Mammary epithelial cell (primary cell): ENCODE data around the gene SOX2.

Experiments used
- CTCF ChIP-seq, 2 donors: IDR thresholded peaks in 1 of 2; conservative IDR thresholded peaks in 1 of 2; 2 replicates each; pipeline ENCODE4 v1.5.1; 2011 to 2012; ENCODE audit warnings: inconsistent platforms in 2 of 2, low read length in 2 of 2, mild to moderate bottlenecking in 2 of 2, control low read depth in 1 of 2, low read depth in 1 of 2; ENCODE audit not compliant: insufficient read depth in 1 of 2; ENCODE audit errors: extremely low read depth in 1 of 2
- EZH2 ChIP-seq: IDR thresholded peaks from 2 replicates; pipeline ENCODE4 v1.6.1; 2012; ENCODE audit warnings: low read length, inconsistent platforms, borderline replicate concordance

- TF ChIP-seq CTCF (conservative IDR thresholded peaks at IDR 0.05 in 1 of 2, IDR thresholded peaks at IDR 0.05 in 1 of 2; ENCODE audit: extremely low read depth in 1 of 2, insufficient read depth in 1 of 2, low read depth in 1 of 2, low read length in 2 of 2) (no peak), EZH2 (peak; percentile 20)
Measured at GRCh38 chr3:181711325-181712135, at the start of gene SOX2.
